Cardiac fibroblast (primary cell): Measurements from ENCODE around the gene CALCA.
A peak's percentile ranks its signal among the peaks of the same experiment; 100 is the strongest.

Experiments used
- DNase-seq, 2 donors: peaks; one replicate each; pipeline versions ENCODE4 v3.0.0 to v3.0.0-alpha.2; 2010; ENCODE audit warnings: low read depth in 2 of 2
- H3K4me3 ChIP-seq, 2 donors: replicated peaks in 1 of 2; 1 replicate in 1 of 2; 2 replicates in 1 of 2; pipeline ENCODE4 v1.5.1; 2011; ENCODE audit warnings: low read depth in 2 of 2, low read length in 2 of 2, mild to moderate bottlenecking in 2 of 2, moderate library complexity in 1 of 2
- CTCF ChIP-seq: IDR thresholded peaks from one replicate; pipeline ENCODE4 v1.5.1; 2011; ENCODE audit warnings: low read depth, mild to moderate bottlenecking, low read length, inconsistent platforms

The CALCA gene

GRCh38 chr11:14969901-14970323, 2.2 kb downstream of the CALCA start:
- DNase-seq = peak in 1 of 2 donors; percentile 53
- TF ChIP-seq CTCF = peak; percentile 80
- no peak overlapping the region for H3K4me3 ChIP-seq

- no peak overlapping the region for H3K4me3 ChIP-seq
- TF ChIP-seq CTCF = no peak
- DNase-seq = no peak
Measured at GRCh38 chr11:14967581-14968243, 4.4 kb downstream of the CALCA start.

GRCh38 chr11:14956111-14956510, 16.0 kb downstream of the CALCA start:
- H3K4me3 ChIP-seq = no peak overlapping the region
- TF ChIP-seq CTCF = no peak
- no peak for DNase-seq

- no peak for DNase-seq
- TF ChIP-seq CTCF = no peak
Measured at GRCh38 chr11:14954581-14954980, 17.6 kb downstream of the CALCA start.

GRCh38 chr11:14953904-14954303, 18.2 kb downstream of the CALCA start:
- no peak for DNase-seq
- no peak for TF ChIP-seq CTCF
- H3K4me3 ChIP-seq = no peak overlapping the region

More at GRCh38 chr11:14954581-14954980, 17.6 kb downstream of the CALCA start:
- no peak overlapping the region for H3K4me3 ChIP-seq

GRCh38 chr11:14949437-14950147, 22.6 kb downstream of the CALCA start:
- no peak for TF ChIP-seq CTCF
- no peak for DNase-seq
- H3K4me3 ChIP-seq = no peak overlapping the region

- DNase-seq = no peak
- TF ChIP-seq CTCF = no peak
- H3K4me3 ChIP-seq = no peak overlapping the region
Measured at GRCh38 chr11:14942745-14943144, 29.4 kb downstream of the CALCA start.
